Measurements from ENCODE around the gene ZNF594. TPM values are rescaled to one million over a fixed set of nuclear protein-coding genes. Genes with fewer than 3 reads are reported as not detected.

Gene ZNF594
- total and polyA plus RNA-seq, 2 of the 13 experiments (the other 11 are each of a cell fraction or from before 2014, with no cell fraction given) = 2.9 to 9.6 TPM

DNA sequence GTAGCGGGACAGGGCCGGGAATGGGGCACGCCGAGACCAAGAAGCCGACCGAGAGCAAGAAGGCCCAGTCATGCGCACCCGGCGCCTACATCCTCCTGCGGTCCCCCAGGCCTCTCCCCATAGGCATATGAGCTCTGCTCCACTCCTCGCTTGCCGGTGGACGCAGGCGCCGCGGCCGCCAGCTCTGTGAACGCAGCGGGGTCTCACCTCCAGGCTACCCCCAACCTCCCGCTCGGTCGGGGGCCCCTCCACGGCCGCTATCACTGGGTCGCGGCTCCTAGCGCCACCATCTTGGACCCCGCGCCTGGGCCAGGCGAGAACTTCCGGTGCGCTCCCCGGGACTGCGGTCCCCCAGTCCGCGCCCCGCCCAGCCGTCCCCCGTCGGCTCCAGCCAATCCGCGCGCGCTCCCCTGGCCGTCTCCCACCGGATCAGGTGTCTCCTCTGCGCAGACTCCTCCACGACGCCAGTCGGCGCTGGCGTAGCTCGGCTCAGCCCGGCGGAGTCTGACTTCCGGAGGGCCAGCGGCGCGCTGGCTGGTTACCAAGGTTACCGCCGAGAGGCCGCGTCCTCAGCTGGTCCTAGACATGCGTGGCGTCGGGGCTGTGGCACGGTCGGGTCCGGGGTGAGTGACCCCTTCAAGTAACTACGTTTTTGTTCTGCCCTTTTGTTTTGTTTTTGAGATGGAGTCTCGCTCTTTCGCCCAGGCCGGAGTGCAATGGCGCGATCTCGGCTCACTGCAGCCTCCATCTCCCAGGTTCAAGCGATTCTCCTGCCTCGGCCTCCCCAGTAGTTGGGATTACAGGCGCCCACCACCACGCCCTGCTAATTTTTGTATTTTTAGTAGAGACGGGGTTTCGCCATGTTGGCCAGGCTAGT is at the start of gene ZNF594 (continued):
- TF ChIP-seq, protein P1, sequence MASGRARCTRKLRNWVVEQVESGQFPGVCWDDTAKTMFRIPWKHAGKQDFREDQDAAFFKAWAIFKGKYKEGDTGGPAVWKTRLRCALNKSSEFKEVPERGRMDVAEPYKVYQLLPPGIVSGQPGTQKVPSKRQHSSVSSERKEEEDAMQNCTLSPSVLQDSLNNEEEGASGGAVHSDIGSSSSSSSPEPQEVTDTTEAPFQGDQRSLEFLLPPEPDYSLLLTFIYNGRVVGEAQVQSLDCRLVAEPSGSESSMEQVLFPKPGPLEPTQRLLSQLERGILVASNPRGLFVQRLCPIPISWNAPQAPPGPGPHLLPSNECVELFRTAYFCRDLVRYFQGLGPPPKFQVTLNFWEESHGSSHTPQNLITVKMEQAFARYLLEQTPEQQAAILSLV (CRISPR knock-in tag; IDR thresholded peaks at IDR 0.05; ENCODE audit: borderline replicate concordance) = no peak
- peak; percentile 67; the same call in 1 of the 2 replicates for TF ChIP-seq ZNF776 (CRISPR knock-in tag; IDR thresholded peaks at IDR 0.05)
- TF ChIP-seq, protein P2, sequence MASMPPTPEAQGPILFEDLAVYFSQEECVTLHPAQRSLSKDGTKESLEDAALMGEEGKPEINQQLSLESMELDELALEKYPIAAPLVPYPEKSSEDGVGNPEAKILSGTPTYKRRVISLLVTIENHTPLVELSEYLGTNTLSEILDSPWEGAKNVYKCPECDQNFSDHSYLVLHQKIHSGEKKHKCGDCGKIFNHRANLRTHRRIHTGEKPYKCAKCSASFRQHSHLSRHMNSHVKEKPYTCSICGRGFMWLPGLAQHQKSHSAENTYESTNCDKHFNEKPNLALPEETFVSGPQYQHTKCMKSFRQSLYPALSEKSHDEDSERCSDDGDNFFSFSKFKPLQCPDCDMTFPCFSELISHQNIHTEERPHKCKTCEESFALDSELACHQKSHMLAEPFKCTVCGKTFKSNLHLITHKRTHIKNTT (CRISPR knock-in tag; IDR thresholded peaks at IDR 0.05) = no peak
- TF ChIP-seq, protein P3, sequence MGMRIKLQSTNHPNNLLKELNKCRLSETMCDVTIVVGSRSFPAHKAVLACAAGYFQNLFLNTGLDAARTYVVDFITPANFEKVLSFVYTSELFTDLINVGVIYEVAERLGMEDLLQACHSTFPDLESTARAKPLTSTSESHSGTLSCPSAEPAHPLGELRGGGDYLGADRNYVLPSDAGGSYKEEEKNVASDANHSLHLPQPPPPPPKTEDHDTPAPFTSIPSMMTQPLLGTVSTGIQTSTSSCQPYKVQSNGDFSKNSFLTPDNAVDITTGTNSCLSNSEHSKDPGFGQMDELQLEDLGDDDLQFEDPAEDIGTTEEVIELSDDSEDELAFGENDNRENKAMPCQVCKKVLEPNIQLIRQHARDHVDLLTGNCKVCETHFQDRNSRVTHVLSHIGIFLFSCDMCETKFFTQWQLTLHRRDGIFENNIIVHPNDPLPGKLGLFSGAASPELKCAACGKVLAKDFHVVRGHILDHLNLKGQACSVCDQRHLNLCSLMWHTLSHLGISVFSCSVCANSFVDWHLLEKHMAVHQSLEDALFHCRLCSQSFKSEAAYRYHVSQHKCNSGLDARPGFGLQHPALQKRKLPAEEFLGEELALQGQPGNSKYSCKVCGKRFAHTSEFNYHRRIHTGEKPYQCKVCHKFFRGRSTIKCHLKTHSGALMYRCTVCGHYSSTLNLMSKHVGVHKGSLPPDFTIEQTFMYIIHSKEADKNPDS (CRISPR knock-in tag; IDR thresholded peaks at IDR 0.05) = no peak
- TF ChIP-seq, protein P4, sequence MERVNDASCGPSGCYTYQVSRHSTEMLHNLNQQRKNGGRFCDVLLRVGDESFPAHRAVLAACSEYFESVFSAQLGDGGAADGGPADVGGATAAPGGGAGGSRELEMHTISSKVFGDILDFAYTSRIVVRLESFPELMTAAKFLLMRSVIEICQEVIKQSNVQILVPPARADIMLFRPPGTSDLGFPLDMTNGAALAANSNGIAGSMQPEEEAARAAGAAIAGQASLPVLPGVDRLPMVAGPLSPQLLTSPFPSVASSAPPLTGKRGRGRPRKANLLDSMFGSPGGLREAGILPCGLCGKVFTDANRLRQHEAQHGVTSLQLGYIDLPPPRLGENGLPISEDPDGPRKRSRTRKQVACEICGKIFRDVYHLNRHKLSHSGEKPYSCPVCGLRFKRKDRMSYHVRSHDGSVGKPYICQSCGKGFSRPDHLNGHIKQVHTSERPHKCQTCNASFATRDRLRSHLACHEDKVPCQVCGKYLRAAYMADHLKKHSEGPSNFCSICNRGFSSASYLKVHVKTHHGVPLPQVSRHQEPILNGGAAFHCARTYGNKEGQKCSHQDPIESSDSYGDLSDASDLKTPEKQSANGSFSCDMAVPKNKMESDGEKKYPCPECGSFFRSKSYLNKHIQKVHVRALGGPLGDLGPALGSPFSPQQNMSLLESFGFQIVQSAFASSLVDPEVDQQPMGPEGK (CRISPR knock-in tag; IDR thresholded peaks at IDR 0.05) = peak; percentile 77
- TF ChIP-seq, protein P5, sequence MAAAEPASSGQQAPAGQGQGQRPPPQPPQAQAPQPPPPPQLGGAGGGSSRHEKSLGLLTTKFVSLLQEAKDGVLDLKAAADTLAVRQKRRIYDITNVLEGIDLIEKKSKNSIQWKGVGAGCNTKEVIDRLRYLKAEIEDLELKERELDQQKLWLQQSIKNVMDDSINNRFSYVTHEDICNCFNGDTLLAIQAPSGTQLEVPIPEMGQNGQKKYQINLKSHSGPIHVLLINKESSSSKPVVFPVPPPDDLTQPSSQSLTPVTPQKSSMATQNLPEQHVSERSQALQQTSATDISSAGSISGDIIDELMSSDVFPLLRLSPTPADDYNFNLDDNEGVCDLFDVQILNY (CRISPR knock-in tag; conservative IDR thresholded peaks at IDR 0.05) = no peak
- no peak for TF ChIP-seq ZNF672 (CRISPR knock-in tag; IDR thresholded peaks at IDR 0.05)
- no peak for TF ChIP-seq KLF9 (CRISPR knock-in tag; IDR thresholded peaks at IDR 0.05; ENCODE audit: low read depth)
- TF ChIP-seq, protein P6, sequence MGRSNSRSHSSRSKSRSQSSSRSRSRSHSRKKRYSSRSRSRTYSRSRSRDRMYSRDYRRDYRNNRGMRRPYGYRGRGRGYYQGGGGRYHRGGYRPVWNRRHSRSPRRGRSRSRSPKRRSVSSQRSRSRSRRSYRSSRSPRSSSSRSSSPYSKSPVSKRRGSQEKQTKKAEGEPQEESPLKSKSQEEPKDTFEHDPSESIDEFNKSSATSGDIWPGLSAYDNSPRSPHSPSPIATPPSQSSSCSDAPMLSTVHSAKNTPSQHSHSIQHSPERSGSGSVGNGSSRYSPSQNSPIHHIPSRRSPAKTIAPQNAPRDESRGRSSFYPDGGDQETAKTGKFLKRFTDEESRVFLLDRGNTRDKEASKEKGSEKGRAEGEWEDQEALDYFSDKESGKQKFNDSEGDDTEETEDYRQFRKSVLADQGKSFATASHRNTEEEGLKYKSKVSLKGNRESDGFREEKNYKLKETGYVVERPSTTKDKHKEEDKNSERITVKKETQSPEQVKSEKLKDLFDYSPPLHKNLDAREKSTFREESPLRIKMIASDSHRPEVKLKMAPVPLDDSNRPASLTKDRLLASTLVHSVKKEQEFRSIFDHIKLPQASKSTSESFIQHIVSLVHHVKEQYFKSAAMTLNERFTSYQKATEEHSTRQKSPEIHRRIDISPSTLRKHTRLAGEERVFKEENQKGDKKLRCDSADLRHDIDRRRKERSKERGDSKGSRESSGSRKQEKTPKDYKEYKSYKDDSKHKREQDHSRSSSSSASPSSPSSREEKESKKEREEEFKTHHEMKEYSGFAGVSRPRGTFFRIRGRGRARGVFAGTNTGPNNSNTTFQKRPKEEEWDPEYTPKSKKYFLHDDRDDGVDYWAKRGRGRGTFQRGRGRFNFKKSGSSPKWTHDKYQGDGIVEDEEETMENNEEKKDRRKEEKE (IDR thresholded peaks at IDR 0.05) = no peak
- no peak for TF ChIP-seq SP140L (CRISPR knock-in tag; IDR thresholded peaks at IDR 0.05; ENCODE audit: borderline replicate concordance)
- TF ChIP-seq TBP (CRISPR knock-in tag; IDR thresholded peaks at IDR 0.05) = no peak
- no peak for TF ChIP-seq SNAPC2 (CRISPR knock-in tag; IDR thresholded peaks at IDR 0.05)
- TF ChIP-seq, protein P7, sequence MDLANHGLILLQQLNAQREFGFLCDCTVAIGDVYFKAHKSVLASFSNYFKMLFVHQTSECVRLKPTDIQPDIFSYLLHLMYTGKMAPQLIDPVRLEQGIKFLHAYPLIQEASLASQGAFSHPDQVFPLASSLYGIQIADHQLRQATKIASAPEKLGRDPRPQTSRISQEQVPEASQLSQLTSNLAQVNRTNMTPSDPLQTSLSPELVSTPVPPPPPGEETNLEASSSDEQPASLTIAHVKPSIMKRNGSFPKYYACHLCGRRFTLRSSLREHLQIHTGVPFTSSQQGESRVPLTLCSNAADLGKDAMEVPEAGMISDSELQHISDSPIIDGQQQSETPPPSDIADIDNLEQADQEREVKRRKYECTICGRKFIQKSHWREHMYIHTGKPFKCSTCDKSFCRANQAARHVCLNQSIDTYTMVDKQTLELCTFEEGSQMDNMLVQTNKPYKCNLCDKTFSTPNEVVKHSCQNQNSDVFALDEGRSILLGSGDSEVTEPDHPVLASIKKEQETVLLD (CRISPR knock-in tag; IDR thresholded peaks at IDR 0.05; ENCODE audit: low read depth) = 0 out of 2 replicates have a peak, but pooled peaks have one; percentile 40
- TF ChIP-seq MBNL3 (CRISPR knock-in tag; conservative IDR thresholded peaks at IDR 0.05) = no peak
